ENCODE data around the gene BSCL2.

BSCL2 gene

DNA sequence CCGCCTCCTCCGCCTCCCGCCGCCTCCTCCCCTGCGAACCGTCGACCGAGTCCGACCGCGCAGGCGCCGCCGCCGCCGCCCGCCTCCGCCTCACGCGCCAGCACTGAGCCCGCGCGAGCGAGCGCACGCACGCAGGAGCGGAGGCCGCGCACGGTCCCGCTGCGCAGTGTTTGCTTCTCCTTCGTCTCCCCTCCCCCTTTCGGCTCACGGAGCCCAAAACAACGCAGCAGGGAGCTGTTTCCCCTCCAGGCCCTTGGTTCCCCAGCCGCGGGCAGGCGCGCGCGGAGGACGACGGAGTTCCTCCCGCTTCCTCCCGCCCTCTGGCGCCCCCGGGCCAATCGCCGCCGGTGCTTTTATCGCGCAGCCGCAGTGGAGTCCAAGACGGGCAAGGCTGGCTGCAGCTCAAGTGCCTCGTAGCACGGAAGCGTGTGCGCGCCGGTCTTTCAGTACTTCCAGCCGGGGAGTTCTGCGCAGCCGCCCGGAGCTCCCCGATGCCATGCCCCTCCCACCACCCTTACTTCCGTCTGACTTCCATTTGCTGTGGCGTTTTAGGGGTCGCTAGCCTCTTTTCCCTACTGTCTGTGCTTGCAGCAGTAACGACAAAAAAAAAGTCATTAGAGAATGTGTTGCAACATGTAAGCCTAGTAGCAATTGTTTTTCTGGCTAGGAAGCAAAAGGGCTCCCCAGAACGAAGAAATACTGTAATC is 20.1 kb upstream of the BSCL2 start, which contains the start of gene HNRNPUL2:
Gene HNRNPUL2, minus strand, starts transcription at position 293 of the 707 bp plus-strand sequence. CDS start 301 bp downstream, outside the sequence.
- peak within 1 kb of the TSS; percentile 99 for H3K4me3 ChIP-seq (ENCODE audit: low read length)
- no peak for TF ChIP-seq ZNF274 (IDR thresholded peaks at IDR 0.05; ENCODE audit: low read depth, low read length)

GRCh38 chr11:62726915-62727164 is 19.6 kb upstream of the BSCL2 start:
- no peak for TF ChIP-seq ZNF274 (IDR thresholded peaks at IDR 0.05; ENCODE audit: low read depth, low read length)
- peak overlapping the region; percentile 95 for H3K4me3 ChIP-seq (ENCODE audit: low read length)

- TF ChIP-seq ZNF274 (IDR thresholded peaks at IDR 0.05; ENCODE audit: low read depth, low read length) = no peak
- peak overlapping the region; percentile 95 for H3K4me3 ChIP-seq (ENCODE audit: low read length)
Observed at GRCh38 chr11:62726156-62726914, 19.1 kb upstream of the BSCL2 start.

- peak overlapping the region; percentile 95 for H3K4me3 ChIP-seq (ENCODE audit: low read length)
Observed at GRCh38 chr11:62725646-62726045, 18.4 kb upstream of the BSCL2 start.

GRCh38 chr11:62724171-62724570 is 16.9 kb upstream of the BSCL2 start:
- no peak overlapping the region; the same call in 1 of the 2 replicates for H3K4me3 ChIP-seq (ENCODE audit: low read length)
- no peak for TF ChIP-seq ZNF274 (IDR thresholded peaks at IDR 0.05; ENCODE audit: low read depth, low read length)

More at GRCh38 chr11:62725646-62726045, 18.4 kb upstream of the BSCL2 start:
- no peak for TF ChIP-seq ZNF274 (IDR thresholded peaks at IDR 0.05; ENCODE audit: low read depth, low read length)

GRCh38 chr11:62721994-62722393 is 14.8 kb upstream of the BSCL2 start:
- no peak for TF ChIP-seq ZNF274 (IDR thresholded peaks at IDR 0.05; ENCODE audit: low read depth, low read length)
- H3K4me3 ChIP-seq (ENCODE audit: low read length) = no peak overlapping the region

- no peak overlapping the region for H3K4me3 ChIP-seq (ENCODE audit: low read length)
- no peak for TF ChIP-seq ZNF274 (IDR thresholded peaks at IDR 0.05; ENCODE audit: low read depth, low read length)
Observed at GRCh38 chr11:62719302-62719978, 12.2 kb upstream of the BSCL2 start.

- no peak overlapping the region for H3K4me3 ChIP-seq (ENCODE audit: low read length)
- TF ChIP-seq ZNF274 (IDR thresholded peaks at IDR 0.05; ENCODE audit: low read depth, low read length) = no peak
Observed at GRCh38 chr11:62716816-62717215, 9.6 kb upstream of the BSCL2 start.

DNA sequence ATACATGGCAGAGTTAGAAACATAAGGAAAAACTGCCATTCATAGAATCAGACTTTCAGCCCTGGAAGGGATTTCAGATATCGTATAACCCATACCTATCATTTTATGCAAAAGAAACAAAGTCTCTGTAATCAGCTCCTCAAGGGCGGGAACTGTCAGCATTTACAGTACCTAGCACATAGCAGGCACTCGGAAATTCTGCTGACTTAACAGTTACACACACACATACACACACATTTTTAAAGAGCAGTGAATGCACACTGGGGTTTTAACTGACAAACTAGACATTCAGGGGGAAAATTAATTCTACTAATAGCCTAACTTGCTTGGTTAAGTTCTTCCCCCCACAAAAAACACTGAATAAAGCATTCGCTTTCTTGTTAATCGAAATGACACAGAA is 9.0 kb upstream of the BSCL2 start:
- no peak for TF ChIP-seq ZNF274 (IDR thresholded peaks at IDR 0.05; ENCODE audit: low read depth, low read length)

DNA sequence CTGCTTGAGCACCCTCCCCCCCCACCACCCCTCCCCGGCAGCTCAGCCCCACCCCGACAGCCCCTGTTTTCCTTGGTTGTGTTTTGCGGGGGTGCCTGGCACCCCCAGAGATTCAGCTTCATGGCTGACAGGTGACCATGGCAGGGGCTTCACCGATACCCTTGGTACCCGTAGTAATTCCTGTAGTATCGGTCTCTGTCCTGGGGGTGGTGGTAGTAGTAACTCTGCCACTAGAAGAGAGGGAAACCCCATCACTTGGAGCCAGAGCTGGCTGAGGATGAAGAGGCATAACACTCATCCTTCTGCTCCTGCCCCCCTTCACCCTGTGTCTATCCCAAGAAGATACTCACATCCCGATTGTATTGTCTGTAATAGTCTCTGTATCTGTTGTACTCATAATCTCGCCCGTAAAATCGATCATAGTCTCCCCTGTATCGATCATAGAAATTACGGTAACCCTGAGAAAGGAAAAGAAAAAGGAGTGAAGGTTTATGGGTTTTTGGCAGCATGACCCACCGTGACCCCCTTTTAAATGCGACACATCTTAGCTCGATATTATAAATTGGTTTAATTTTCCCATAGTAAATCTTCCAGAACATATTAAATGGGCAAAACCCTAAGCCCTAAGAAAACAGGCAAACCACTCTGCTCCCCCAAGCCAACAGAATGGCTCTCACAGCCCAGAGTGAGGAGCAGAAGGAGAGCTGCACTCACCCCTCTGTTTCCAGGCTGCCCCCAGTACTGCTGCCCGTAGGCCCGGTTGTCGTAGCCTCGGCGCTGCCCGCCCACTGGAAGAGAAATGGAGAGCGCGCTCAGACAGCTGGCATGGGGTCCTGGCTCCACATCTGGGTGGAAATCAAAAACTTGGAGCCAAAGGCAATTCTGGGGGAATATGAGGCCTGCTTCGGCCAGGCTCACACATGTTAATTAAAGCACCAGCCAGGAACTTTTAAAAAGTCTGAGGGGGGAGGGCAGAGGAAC is 8.2 kb upstream of the BSCL2 start:
- no peak overlapping the region for H3K4me3 ChIP-seq (ENCODE audit: low read length)

More for the DNA sequence above, 9.0 kb upstream of the BSCL2 start:
- H3K4me3 ChIP-seq (ENCODE audit: low read length) = no peak overlapping the region

GRCh38 chr11:62713343-62713742 is 6.1 kb upstream of the BSCL2 start:
- no peak overlapping the region for H3K4me3 ChIP-seq (ENCODE audit: low read length)
- TF ChIP-seq ZNF274 (IDR thresholded peaks at IDR 0.05; ENCODE audit: low read depth, low read length) = no peak

More for the DNA sequence above, 8.2 kb upstream of the BSCL2 start:
- TF ChIP-seq ZNF274 (IDR thresholded peaks at IDR 0.05; ENCODE audit: low read depth, low read length) = no peak

GRCh38 chr11:62712861-62713260 is 5.6 kb upstream of the BSCL2 start:
- H3K4me3 ChIP-seq (ENCODE audit: low read length) = no peak overlapping the region
- TF ChIP-seq ZNF274 (IDR thresholded peaks at IDR 0.05; ENCODE audit: low read depth, low read length) = no peak

DNA sequence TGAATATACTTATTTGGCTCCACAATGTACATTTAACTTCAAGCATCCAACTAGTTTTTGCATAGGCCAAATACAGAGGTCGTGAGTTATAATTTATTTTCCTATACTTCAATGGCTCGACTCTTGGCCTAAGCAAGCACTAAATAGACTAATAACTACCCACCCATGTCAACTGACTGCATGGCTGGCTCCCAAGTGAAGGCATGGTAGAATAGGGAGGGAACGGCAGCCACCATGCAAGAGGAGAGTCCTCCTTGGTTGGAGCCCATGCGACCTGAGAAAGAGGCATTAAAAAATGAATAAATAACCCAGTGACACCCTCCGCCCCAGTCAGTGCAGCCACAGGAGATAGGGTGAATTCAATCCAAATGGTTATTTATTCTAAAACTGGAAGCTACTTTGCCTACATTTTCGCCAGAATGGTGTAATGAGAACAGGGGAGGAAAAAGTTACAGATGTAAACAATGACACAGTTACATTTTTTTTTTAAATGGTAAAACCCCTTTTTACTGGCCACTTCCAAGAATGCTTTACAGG is 5.1 kb upstream of the BSCL2 start:
- no peak for TF ChIP-seq ZNF274 (IDR thresholded peaks at IDR 0.05; ENCODE audit: low read depth, low read length)
- no peak overlapping the region for H3K4me3 ChIP-seq (ENCODE audit: low read length)
